K562 (cell line): ENCODE measurements around the gene DIAPH3. TPM values are rescaled to one million over a fixed set of nuclear protein-coding genes. Genes with fewer than 3 reads are reported as not detected.

Source experiments
- ATAC-seq: fragments of 200-7000 bp; cut with Tn5 transposase; 3 replicates; pipeline ENCODE4 v1.9.1; 2020; ENCODE audit warnings: moderate library complexity
- BruUV-seq: library from RNA; stranded (reverse); fragments of 400-500 nt; replicated peaks from 2 replicates; lab custom pipeline; 2021; lab: Mats Ljungman, UMichigan
- CTCF ChIA-PET: fragments of 300-600 bp; formaldehyde crosslinking; extraction: SDS; loops from one replicate; lab custom pipeline; 2021; ENCODE audit warnings: low intra/inter-chr PET ratio; lab: Yijun Ruan, JAX
- POLR2A ChIA-PET: fragments of 300-600, 350-650 bp; sonication (Branson Sonifier 250); formaldehyde crosslinking; extraction: SDS; loops from one replicate; lab custom pipeline; 2021; ENCODE audit warnings: antibody characterized with exemption, inconsistent platforms; lab: Yijun Ruan, JAX
- DNase-seq, 4 experiments: peaks; one replicate each; pipeline versions ENCODE4 v3.0.0 to v3.0.0-alpha.2; 2011 to 2018; ENCODE audit warnings: low spot score in 3 of 4, mixed read lengths in 3 of 4; ENCODE audit errors: extremely low read depth in 1 of 4
- FAIRE-seq: peaks from 2 replicates; lab custom pipeline; 2011; peaks lifted over from hg19 to GRCh38; lab: Jason Lieb, UNC
- H2AFZ ChIP-seq: 2 replicates; pipeline ENCODE4 v1.6.0; 2011; ENCODE audit warnings: low read depth, low read length, control low read depth, inconsistent platforms
- H3K27ac ChIP-seq: fragments of 200-600 bp; 3 replicates; pipeline ENCODE4 v1.8.0; 2011; ENCODE audit warnings: low read depth, mild to moderate bottlenecking, control low read depth, inconsistent platforms, low read length, moderate library complexity, mixed read lengths; ENCODE audit errors: extremely low read depth
- H3K27me3 ChIP-seq, 2 experiments: fragments of 300-600 bp in 1 of 2; 2 replicates in 1 of 2; 3 replicates in 1 of 2; pipeline versions ENCODE4 v1.6.0 to v1.8.0; 2011; ENCODE audit warnings: inconsistent platforms in 2 of 2, low read length in 2 of 2, mild to moderate bottlenecking in 1 of 2, mixed read lengths in 1 of 2, moderate library complexity in 1 of 2; ENCODE audit not compliant: control insufficient read depth in 2 of 2, insufficient read depth in 2 of 2
- H3K36me3 ChIP-seq: fragments of 300-600 bp; 3 replicates; pipeline ENCODE4 v1.8.0; 2011; ENCODE audit warnings: mild to moderate bottlenecking, low read length, inconsistent platforms; ENCODE audit not compliant: control insufficient read depth, insufficient read depth
- H3K4me1 ChIP-seq, 2 experiments: fragments of 200-600 bp in 1 of 2; replicated peaks in 1 of 2; 2 replicates in 1 of 2; 3 replicates in 1 of 2; pipeline versions ENCODE4 v1.5.1 to v1.8.0; 2011; ENCODE audit warnings: inconsistent platforms in 2 of 2, low read length in 2 of 2, mild to moderate bottlenecking in 1 of 2, mixed read lengths in 1 of 2, moderate library complexity in 1 of 2; ENCODE audit not compliant: control insufficient read depth in 2 of 2, insufficient read depth in 2 of 2
- H3K4me2 ChIP-seq: 2 replicates; pipeline ENCODE4 v1.6.1; 2011; ENCODE audit warnings: low read length, control low read depth, inconsistent platforms, mixed read lengths; ENCODE audit not compliant: insufficient read depth
- H3K4me3 ChIP-seq: fragments of 200-600 bp; sonication (generic), shearing (Covaris generic); 2 replicates; pipeline ENCODE4 v1.5.1; 2016; ENCODE audit warnings: control low read depth, inconsistent platforms
- H3K79me2 ChIP-seq: fragments of 200-600 bp; 3 replicates; pipeline ENCODE4 v1.8.0; 2011; ENCODE audit warnings: low read length, inconsistent platforms; ENCODE audit not compliant: control insufficient read depth, insufficient read depth
- H3K9ac ChIP-seq, 2 experiments: 2 replicates each; pipeline versions ENCODE4 v1.6.0 to v1.6.1; 2011; ENCODE audit warnings: low read depth in 2 of 2, low read length in 2 of 2, control low read depth in 1 of 2, inconsistent platforms in 1 of 2, mild to moderate bottlenecking in 1 of 2, mixed read lengths in 1 of 2; ENCODE audit not compliant: insufficient read depth in 1 of 2
- H3K9me1 ChIP-seq: one replicate; pipeline ENCODE4 v1.6.0; 2011; ENCODE audit warnings: inconsistent platforms, mild to moderate bottlenecking, low read length, moderate library complexity; ENCODE audit not compliant: control insufficient read depth, insufficient read depth
- H3K9me3 ChIP-seq: replicated peaks from 2 replicates; pipeline ENCODE4 v1.5.1; 2011; ENCODE audit warnings: low read depth, low read length, inconsistent platforms; ENCODE audit not compliant: control insufficient read depth, insufficient read depth
- H4K20me1 ChIP-seq: replicated peaks from 2 replicates; pipeline ENCODE4 v1.6.1; 2011; ENCODE audit warnings: low read length, inconsistent platforms, mixed read lengths; ENCODE audit not compliant: control insufficient read depth, insufficient read depth
- BCL6 ChIP-seq: fragments of 250-450 bp; sonication (Bioruptor Pico); IDR thresholded peaks from 2 replicates; pipeline ENCODE4 v1.4.0; 2020
- CBFA2T2 ChIP-seq: fragments of 450-650 bp; conservative IDR thresholded peaks from 2 replicates; pipeline ENCODE4 v1.6.1; 2017; ENCODE audit warnings: mild to moderate bottlenecking
- CBFA2T3 ChIP-seq: fragments of 450-650 bp; IDR thresholded peaks from 2 replicates; pipeline ENCODE4 v1.6.1; 2017
- E2F5 ChIP-seq: sonication (generic); formaldehyde crosslinking; IDR thresholded peaks from 2 replicates; pipeline ENCODE4 v1.8.0; 2022; ENCODE audit warnings: mild to moderate bottlenecking, missing genetic modification reagents
- ELK3 ChIP-seq: fragments of 450-650 bp; formaldehyde crosslinking; IDR thresholded peaks from 2 replicates; pipeline ENCODE4 v1.4.0; 2020; ENCODE audit warnings: mild to moderate bottlenecking
- IRF2 ChIP-seq: sonication (generic); formaldehyde crosslinking; IDR thresholded peaks from 2 replicates; pipeline ENCODE4 v1.8.1; 2022; ENCODE audit warnings: mild to moderate bottlenecking, missing genetic modification reagents
- NFXL1 ChIP-seq: fragments of 450-650 bp; formaldehyde crosslinking; IDR thresholded peaks from 2 replicates; pipeline ENCODE4 v1.4.0; 2021; ENCODE audit warnings: mild to moderate bottlenecking
- PHTF2 ChIP-seq: fragments of 250-450 bp; sonication (Bioruptor Pico); IDR thresholded peaks from 2 replicates; pipeline ENCODE4 v1.5.0; 2021; ENCODE audit warnings: mild to moderate bottlenecking
- RFX7 ChIP-seq: fragments of 250-450 bp; sonication (Bioruptor Pico); IDR thresholded peaks from 2 replicates; pipeline ENCODE4 v1.5.1; 2021; ENCODE audit warnings: mild to moderate bottlenecking
- SRSF7 ChIP-seq: fragments of 200-400 bp; formaldehyde crosslinking; optimal IDR thresholded peaks from 2 replicates; pipeline ENCODE3; 2017; ENCODE audit warnings: mild to moderate bottlenecking, low read depth, low read length
- WGBS: fragments of 100-300 bp; shearing (Covaris generic); methylation state at CpG from one replicate; pipeline ENCODE4 v1.1.6; 2016; ENCODE audit warnings: low coverage, mixed read lengths; ENCODE audit not compliant: insufficient coverage; ENCODE audit errors: missing lambda C conversion rate; 5-methylcytosine and 5-hydroxymethylcytosine counted together
- in situ Hi-C: fragments of 300-500 bp; cut with MboI; formaldehyde crosslinking; loops from 4 replicates; pipeline ENCODE4 v1.15.0; 2018; ENCODE audit warnings: inconsistent platforms, mixed read lengths
- intact Hi-C: fragments of 100-400 bp; cut with micrococcal nuclease; formaldehyde crosslinking; loops from 2 replicates; pipeline ENCODE4 v1.14.2; 2022
- polyA plus RNA-seq, 8 experiments: library from polyadenylated mRNA; depleted of rRNA in 4 of 8; stranded (reverse) in 5 of 8; unstranded in 3 of 8; fragments of >200 nt; fragmentation: Nextera tagmentation in 2 of 8; fragmentation: Illumina TruSeq in 1 of 8; extraction: Ambion mirVana in 2 of 8; extraction: Trizol in 1 of 8; gene quantifications; 2 replicates each; pipeline versions ENCODE4 v1.2.1 to v1.2.3, GENCODE V29; 2011 to 2014; ENCODE audit warnings: inconsistent platforms in 1 of 8, missing spikeins in 1 of 8
- total RNA-seq, 7 experiments: library from RNA; depleted of rRNA in 6 of 7; stranded (reverse); fragments of >200 nt in 6 of 7; fragmentation: Illumina TruSeq in 2 of 7; extraction: Trizol in 2 of 7; gene quantifications; 2 replicates each; pipeline versions ENCODE4 v1.2.1 to v1.2.3, GENCODE V29; 2011 to 2021; ENCODE audit warnings: low replicate concordance in 1 of 7
- TF ChIP-seq, protein P1 (sequence below): fragments of 250-450 bp; sonication (Bioruptor Pico); IDR thresholded peaks from 2 replicates; pipeline ENCODE4 v1.5.0; 2021
- TF ChIP-seq, protein P2 (sequence below), 2 experiments: fragments of 250-450 bp in 1 of 2; fragments of 450-650 bp in 1 of 2; sonication (Bioruptor Pico) in 1 of 2; IDR thresholded peaks; 2 replicates each; pipeline versions ENCODE4 v1.6.1 to v1.8.0; 2016 to 2021; ENCODE audit warnings: mild to moderate bottlenecking in 2 of 2, moderate library complexity in 2 of 2, missing compliant biosample characterization in 1 of 2, missing genetic modification characterization in 1 of 2

DIAPH3 gene
- total and polyA plus RNA-seq, 9 of the 15 experiments (the other 6 are each of a cell fraction or from before 2014, with no cell fraction given) = 9.0 to 18.7 (median 14.7) TPM

DNA sequence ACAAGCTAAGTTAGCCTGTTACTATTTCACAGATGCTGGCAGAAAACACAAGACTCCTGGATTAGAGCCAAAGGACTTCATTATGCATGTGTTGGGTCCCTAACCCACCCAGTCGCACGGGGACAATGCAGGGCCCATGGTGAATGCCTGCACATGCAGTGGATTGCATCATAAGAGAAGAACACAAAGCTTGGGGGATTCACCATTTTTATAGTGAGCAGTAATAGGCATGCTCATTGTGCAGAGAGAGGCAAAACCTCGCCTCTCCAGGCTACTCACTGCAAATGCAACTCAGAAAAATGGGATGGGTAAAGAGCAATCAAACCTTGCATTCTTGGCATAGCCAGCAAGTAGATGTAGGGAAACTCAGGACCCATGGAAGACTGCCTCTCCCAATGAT is 115.8 kb downstream of the DIAPH3 start:
- ATAC-seq (no peak), DNase-seq (no peak), FAIRE-seq (no peak)
- no TSS peak for BruUV-seq
- ChIA-PET CTCF (no interaction called here), POLR2A (no interaction called here)
- intact Hi-C loops (no loop called here), in situ Hi-C loops (no loop called here)
- TF ChIP-seq RFX7 (no peak), E2F5 (CRISPR knock-in tag) (no peak), NFXL1 (CRISPR knock-in tag) (no peak), ELK3 (CRISPR knock-in tag) (no peak), BCL6 (CRISPR knock-in tag) (no peak), IRF2 (CRISPR knock-in tag) (no peak), CBFA2T2 (no peak), SRSF7 (no peak), PHTF2 (CRISPR knock-in tag) (no peak), CBFA2T3 (no peak)
- TF ChIP-seq, protein P1, sequence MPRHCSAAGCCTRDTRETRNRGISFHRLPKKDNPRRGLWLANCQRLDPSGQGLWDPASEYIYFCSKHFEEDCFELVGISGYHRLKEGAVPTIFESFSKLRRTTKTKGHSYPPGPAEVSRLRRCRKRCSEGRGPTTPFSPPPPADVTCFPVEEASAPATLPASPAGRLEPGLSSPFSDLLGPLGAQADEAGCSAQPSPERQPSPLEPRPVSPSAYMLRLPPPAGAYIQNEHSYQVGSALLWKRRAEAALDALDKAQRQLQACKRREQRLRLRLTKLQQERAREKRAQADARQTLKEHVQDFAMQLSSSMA = no peak
- TF ChIP-seq, protein P2, sequence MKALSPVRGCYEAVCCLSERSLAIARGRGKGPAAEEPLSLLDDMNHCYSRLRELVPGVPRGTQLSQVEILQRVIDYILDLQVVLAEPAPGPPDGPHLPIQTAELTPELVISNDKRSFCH (CRISPR knock-in tag; IDR thresholded peaks at IDR 0.05) = no peak
- TF ChIP-seq, protein P2 (tag; IDR thresholded peaks at IDR 0.05) = no peak
- Histone ChIP-seq H2AFZ (no peak overlapping the region), H3K27me3 (no peaks in the 10 kb centered on the region), H3K9me1 (no peaks in the 10 kb centered on the region), H4K20me1 (no peaks in the 10 kb centered on the region; the same call in 1 of the 2 replicates), H3K36me3 (no peaks in the 10 kb centered on the region), H3K9me3 (no peaks in the 10 kb centered on the region), H3K27ac (no peak overlapping the region), H3K4me2 (no peak overlapping the region), H3K4me3 (no peak overlapping the region), H3K4me1 (no peaks in the 10 kb centered on the region), H3K9ac (no peak overlapping the region), H3K79me2 (no peaks in the 10 kb centered on the region)
- 82% methylated on average over 3 of the region's 3 CpGs for WGBS
